Endothelial cell of umbilical vein (primary cell): ENCODE measurements around the gene CST3. TPM values are rescaled to one million over a fixed set of nuclear protein-coding genes. Genes with fewer than 3 reads are reported as not detected.

Source experiments
- BruUV-seq: library from RNA; stranded (reverse); fragments of 400-500 nt; replicated peaks from 2 replicates; lab custom pipeline; 2021; lab: Mats Ljungman, UMichigan
- CTCF ChIA-PET: fragments of 300-600, 350-600 bp; sonication (Branson Sonifier 250); formaldehyde crosslinking; loops from one replicate; lab custom pipeline; 2021; ENCODE audit warnings: antibody characterized with exemption, inconsistent platforms; lab: Charles Lee
- POLR2A ChIA-PET: fragments of 300-600, 350-600 bp; sonication (Branson Sonifier 250); formaldehyde crosslinking; loops from one replicate; lab custom pipeline; 2021; ENCODE audit warnings: antibody characterized with exemption, inconsistent platforms; lab: Charles Lee
- DNase-seq: peaks from one replicate; pipeline ENCODE4 v3.0.0-alpha.2; 2011; ENCODE audit warnings: low read depth, low spot score
- FAIRE-seq: peaks from 2 replicates; lab custom pipeline; 2011; peaks lifted over from hg19 to GRCh38; lab: Jason Lieb, UNC
- H2AFZ ChIP-seq: 2 replicates; pipeline ENCODE4 v1.6.0; 2012; ENCODE audit warnings: low read depth, low read length, control low read depth, inconsistent platforms
- H3K27ac ChIP-seq: 2 replicates; pipeline ENCODE4 v1.5.1; 2011; ENCODE audit warnings: low read depth, mild to moderate bottlenecking, control low read depth, low read length, moderate library complexity; ENCODE audit not compliant: insufficient read depth
- H3K27me3 ChIP-seq, 2 experiments: 2 replicates each; pipeline versions ENCODE4 v1.6.0 to v1.6.1; 2011; ENCODE audit warnings: low read length in 2 of 2, mixed read lengths in 1 of 2; ENCODE audit not compliant: control insufficient read depth in 2 of 2, insufficient read depth in 2 of 2
- H3K36me3 ChIP-seq, 2 experiments: 2 replicates in 1 of 2; 3 replicates in 1 of 2; pipeline ENCODE4 v1.5.1; 2011; ENCODE audit warnings: low read length in 2 of 2, mild to moderate bottlenecking in 1 of 2, moderate library complexity in 1 of 2; ENCODE audit not compliant: control insufficient read depth in 2 of 2, insufficient read depth in 2 of 2; ENCODE audit errors: extremely low read depth in 1 of 2
- H3K4me1 ChIP-seq: 3 replicates; pipeline ENCODE4 v1.5.1; 2011; ENCODE audit warnings: mild to moderate bottlenecking, low read length; ENCODE audit not compliant: control insufficient read depth, insufficient read depth; ENCODE audit errors: extremely low read depth
- H3K4me2 ChIP-seq: 2 replicates; pipeline ENCODE4 v1.6.1; 2011; ENCODE audit warnings: low read length, control low read depth, mixed read lengths; ENCODE audit not compliant: insufficient read depth
- H3K4me3 ChIP-seq, 3 experiments: fragments of 200-600 bp in 1 of 3; sonication (generic), shearing (Covaris generic) in 1 of 3; replicated peaks in 1 of 3; 2 replicates each; pipeline ENCODE4 v1.5.1; 2011 to 2016; ENCODE audit warnings: control low read depth in 3 of 3, low read length in 3 of 3, mild to moderate bottlenecking in 2 of 3, inconsistent platforms in 1 of 3, low read depth in 1 of 3, moderate library complexity in 1 of 3; ENCODE audit not compliant: insufficient read depth in 1 of 3
- H3K79me2 ChIP-seq: 2 replicates; pipeline ENCODE4 v1.6.0; 2012; ENCODE audit warnings: low read length, inconsistent platforms; ENCODE audit not compliant: control insufficient read depth, insufficient read depth
- H3K9ac ChIP-seq: replicated peaks from 2 replicates; pipeline ENCODE3; 2011; ENCODE audit warnings: low read length, control low read depth; ENCODE audit not compliant: insufficient read depth; ENCODE audit errors: extremely low read depth
- H3K9me1 ChIP-seq: replicated peaks from 3 replicates; pipeline ENCODE4 v1.6.0; 2011; ENCODE audit warnings: mild to moderate bottlenecking, low read length; ENCODE audit not compliant: control insufficient read depth, insufficient read depth; ENCODE audit errors: extremely low read depth
- H3K9me3 ChIP-seq: replicated peaks from 2 replicates; pipeline ENCODE4 v1.5.1; 2012; ENCODE audit warnings: low read length, inconsistent platforms; ENCODE audit not compliant: control insufficient read depth, insufficient read depth
- H4K20me1 ChIP-seq: replicated peaks from 2 replicates; pipeline ENCODE3; 2011; ENCODE audit warnings: mild to moderate bottlenecking, low read length; ENCODE audit not compliant: control insufficient read depth, insufficient read depth; ENCODE audit errors: extremely low read depth
- EZH2 ChIP-seq: IDR thresholded peaks from 2 replicates; pipeline ENCODE4 v1.6.1; 2012; ENCODE audit warnings: borderline replicate concordance, low read depth, mild to moderate bottlenecking, moderate library complexity, low read length, inconsistent platforms; ENCODE audit not compliant: severe bottlenecking
- FOS ChIP-seq: IDR thresholded peaks from 2 replicates; pipeline ENCODE4 v1.6.1; 2011; ENCODE audit warnings: mild to moderate bottlenecking, low read length, moderate library complexity, borderline replicate concordance; ENCODE audit not compliant: insufficient read depth
- GATA2 ChIP-seq: IDR thresholded peaks from 2 replicates; pipeline ENCODE4 v1.7.0; 2011; ENCODE audit warnings: low read depth, mild to moderate bottlenecking, moderate library complexity, mixed read lengths, low read length; ENCODE audit not compliant: insufficient read length, insufficient read depth
- JUN ChIP-seq: IDR thresholded peaks from 2 replicates; pipeline ENCODE4 v1.6.1; 2011; ENCODE audit warnings: borderline replicate concordance, low read depth; ENCODE audit not compliant: insufficient read length, insufficient read depth
- MYC ChIP-seq: IDR thresholded peaks from one replicate; pipeline ENCODE4 v1.6.1; 2011; ENCODE audit warnings: mild to moderate bottlenecking, low read depth, low read length
- POLR2A ChIP-seq: IDR thresholded peaks from 2 replicates; pipeline ENCODE4 v1.6.1; 2012; ENCODE audit warnings: low read depth, mild to moderate bottlenecking, control low read depth, low read length
- POLR2AphosphoS5 ChIP-seq: IDR thresholded peaks from 2 replicates; pipeline ENCODE4 v1.6.1; 2012; ENCODE audit warnings: low read depth, mild to moderate bottlenecking, control low read depth, low read length, moderate library complexity; ENCODE audit not compliant: insufficient read depth
- dilution Hi-C: fragments of 300-500 bp; cut with MboI; formaldehyde crosslinking; loops from one replicate; pipeline ENCODE4 v1.15.0; 2019; ENCODE audit warnings: low sequenced_read_pairs; ENCODE audit not compliant: extremely low pct_ligation_motif_present
- intact Hi-C: fragments of 100-400 bp; cut with micrococcal nuclease; formaldehyde crosslinking; loops from one replicate; pipeline ENCODE4 v1.10.0; 2022
- polyA plus RNA-seq, 4 experiments: library from polyadenylated mRNA; depleted of rRNA in 3 of 4; stranded (reverse) in 3 of 4; unstranded in 1 of 4; fragments of >200 nt; gene quantifications; 2 replicates each; pipeline versions ENCODE4 v1.2.1 to v1.2.3, GENCODE V29; 2011 to 2012; ENCODE audit warnings: missing spikeins in 1 of 4
- total RNA-seq: library from RNA; stranded (reverse); gene quantifications from 2 replicates; pipeline ENCODE4 v1.2.3, GENCODE V29; 2021
- TF ChIP-seq, protein P1 (sequence below), 2 donors: IDR thresholded peaks; 1 replicate in 1 of 2; 2 replicates in 1 of 2; pipeline ENCODE4 v1.5.1; 2011; ENCODE audit warnings: low read length in 2 of 2, mild to moderate bottlenecking in 2 of 2, moderate library complexity in 2 of 2, control low read depth in 1 of 2, inconsistent platforms in 1 of 2, low read depth in 1 of 2; ENCODE audit not compliant: insufficient read depth in 1 of 2; ENCODE audit errors: extremely low read depth in 1 of 2
- TF ChIP-seq, protein P2 (sequence below): IDR thresholded peaks from 2 replicates; pipeline ENCODE4 v1.6.1; 2011; ENCODE audit not compliant: insufficient read depth, insufficient read length

The CST3 gene
- total and polyA plus RNA-seq, 2 donors (not counting 3 experiments of a cell fraction or from before 2014, with no cell fraction given) = 251 to 479 TPM

DNA sequence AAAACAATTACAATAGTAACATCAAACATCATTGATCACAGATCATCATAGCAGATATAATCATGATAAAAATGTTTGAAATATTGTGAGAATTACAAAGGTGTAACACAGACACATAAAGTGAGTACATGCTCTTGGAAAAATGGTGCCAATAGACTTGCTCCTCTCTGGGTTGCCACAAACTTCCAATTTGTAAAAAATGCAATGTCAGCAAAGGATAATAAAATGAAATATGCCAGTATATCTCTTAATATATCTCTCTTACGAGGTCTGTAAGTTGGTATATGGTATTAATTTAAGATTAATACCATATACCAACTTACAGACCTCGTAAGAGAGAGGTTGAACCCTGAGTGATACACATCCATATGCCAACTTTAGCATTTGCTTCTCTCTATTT is 13.4 kb upstream of the CST3 start:
- no TSS peak for BruUV-seq

More for the DNA sequence above, 13.4 kb upstream of the CST3 start:
- Histone ChIP-seq H3K4me1 (peaks cover under 1% of the 10 kb centered on the region), H2AFZ (no peak overlapping the region), H3K27me3 (no peaks in the 10 kb centered on the region), H3K27ac (no peak overlapping the region), H3K9ac (no peak overlapping the region), H3K4me2 (no peak overlapping the region), H3K79me2 (no peaks in the 10 kb centered on the region), H4K20me1 (no peaks in the 10 kb centered on the region), H3K4me3 (no peak overlapping the region), H3K36me3 (no peaks in the 10 kb centered on the region), H3K9me3 (no peaks in the 10 kb centered on the region), H3K9me1 (no peaks in the 10 kb centered on the region)
- DNase-seq = no peak
- dilution Hi-C loops = no loop called here
- intact Hi-C loops = no loop called here
- ChIA-PET POLR2A (no interaction called here), CTCF (no interaction called here)
- FAIRE-seq = no peak
- no peak for TF ChIP-seq MYC
- TF ChIP-seq POLR2A = no peak
- TF ChIP-seq FOS = no peak
- TF ChIP-seq, protein P1, sequence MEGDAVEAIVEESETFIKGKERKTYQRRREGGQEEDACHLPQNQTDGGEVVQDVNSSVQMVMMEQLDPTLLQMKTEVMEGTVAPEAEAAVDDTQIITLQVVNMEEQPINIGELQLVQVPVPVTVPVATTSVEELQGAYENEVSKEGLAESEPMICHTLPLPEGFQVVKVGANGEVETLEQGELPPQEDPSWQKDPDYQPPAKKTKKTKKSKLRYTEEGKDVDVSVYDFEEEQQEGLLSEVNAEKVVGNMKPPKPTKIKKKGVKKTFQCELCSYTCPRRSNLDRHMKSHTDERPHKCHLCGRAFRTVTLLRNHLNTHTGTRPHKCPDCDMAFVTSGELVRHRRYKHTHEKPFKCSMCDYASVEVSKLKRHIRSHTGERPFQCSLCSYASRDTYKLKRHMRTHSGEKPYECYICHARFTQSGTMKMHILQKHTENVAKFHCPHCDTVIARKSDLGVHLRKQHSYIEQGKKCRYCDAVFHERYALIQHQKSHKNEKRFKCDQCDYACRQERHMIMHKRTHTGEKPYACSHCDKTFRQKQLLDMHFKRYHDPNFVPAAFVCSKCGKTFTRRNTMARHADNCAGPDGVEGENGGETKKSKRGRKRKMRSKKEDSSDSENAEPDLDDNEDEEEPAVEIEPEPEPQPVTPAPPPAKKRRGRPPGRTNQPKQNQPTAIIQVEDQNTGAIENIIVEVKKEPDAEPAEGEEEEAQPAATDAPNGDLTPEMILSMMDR (IDR thresholded peaks at IDR 0.05; ENCODE audit: extremely low read depth in 1 of 2, insufficient read depth in 1 of 2, low read depth in 1 of 2, low read length in 2 of 2) = no peak
- no peak for TF ChIP-seq JUN
- TF ChIP-seq EZH2 = no peak
- TF ChIP-seq, protein P2, sequence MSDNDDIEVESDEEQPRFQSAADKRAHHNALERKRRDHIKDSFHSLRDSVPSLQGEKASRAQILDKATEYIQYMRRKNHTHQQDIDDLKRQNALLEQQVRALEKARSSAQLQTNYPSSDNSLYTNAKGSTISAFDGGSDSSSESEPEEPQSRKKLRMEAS = no peak
- no peak for TF ChIP-seq GATA2
- TF ChIP-seq POLR2AphosphoS5 = no peak
